Measurements from ENCODE around the gene P4HA1.

Gene P4HA1

GRCh38 chr10:73076360-73077183 is 20.1 kb downstream of the P4HA1 start:
- 85 to 90% methylated on average over 5 to 6 of the region's 6 CpGs for WGBS, 2 experiments
- no peaks in the 10 kb centered on the region for H3K9me3 ChIP-seq (ENCODE audit: control insufficient read depth, low read length)
- H3K4me1 ChIP-seq (ENCODE audit: control insufficient read depth, insufficient read depth, low read length): no peaks in the 10 kb centered on the region
- H3K27ac ChIP-seq (ENCODE audit: insufficient read depth, low read depth, low read length, poor library complexity, severe bottlenecking): no peak overlapping the region
- H3K4me3 ChIP-seq (ENCODE audit: insufficient read depth, low read depth, low read length): no peak overlapping the region
- H3K27me3 ChIP-seq (ENCODE audit: control insufficient read depth, insufficient read depth, low read length, poor library complexity, severe bottlenecking): no peaks in the 10 kb centered on the region
- H3K36me3 ChIP-seq (ENCODE audit: control insufficient read depth, insufficient read depth, low read length): no peaks in the 10 kb centered on the region

- Histone ChIP-seq H3K27me3 (ENCODE audit: control insufficient read depth, insufficient read depth, low read length, poor library complexity, severe bottlenecking) (no peaks in the 10 kb centered on the region), H3K27ac (ENCODE audit: insufficient read depth, low read depth, low read length, poor library complexity, severe bottlenecking) (no peak overlapping the region), H3K9me3 (ENCODE audit: control insufficient read depth, low read length) (no peaks in the 10 kb centered on the region), H3K36me3 (ENCODE audit: control insufficient read depth, insufficient read depth, low read length) (no peaks in the 10 kb centered on the region), H3K4me1 (ENCODE audit: control insufficient read depth, insufficient read depth, low read length) (no peaks in the 10 kb centered on the region), H3K4me3 (ENCODE audit: insufficient read depth, low read depth, low read length) (no peak overlapping the region)
- 100% methylated on average over 2 of the region's 3 CpGs; no CpG with 5 or more reads in 1 of the 2 experiments for WGBS, 2 experiments
These were observed 20.8 kb downstream of the P4HA1 start for GRCh38 chr10:73075829-73076228.

- no peaks in the 10 kb centered on the region for H3K9me3 ChIP-seq (ENCODE audit: control insufficient read depth, low read length)
- H3K27ac ChIP-seq (ENCODE audit: insufficient read depth, low read depth, low read length, poor library complexity, severe bottlenecking): no peak overlapping the region
- no peaks in the 10 kb centered on the region for H3K27me3 ChIP-seq (ENCODE audit: control insufficient read depth, insufficient read depth, low read length, poor library complexity, severe bottlenecking)
- H3K4me1 ChIP-seq (ENCODE audit: control insufficient read depth, insufficient read depth, low read length): no peaks in the 10 kb centered on the region
- no peak overlapping the region for H3K4me3 ChIP-seq (ENCODE audit: insufficient read depth, low read depth, low read length)
- no peaks in the 10 kb centered on the region for H3K36me3 ChIP-seq (ENCODE audit: control insufficient read depth, insufficient read depth, low read length)
These were observed 23.0 kb downstream of the P4HA1 start for GRCh38 chr10:73073627-73074026.

- Histone ChIP-seq H3K27me3 (ENCODE audit: control insufficient read depth, insufficient read depth, low read length, poor library complexity, severe bottlenecking) (no peaks in the 10 kb centered on the region), H3K27ac (ENCODE audit: insufficient read depth, low read depth, low read length, poor library complexity, severe bottlenecking) (no peak overlapping the region), H3K9me3 (ENCODE audit: control insufficient read depth, low read length) (no peaks in the 10 kb centered on the region), H3K36me3 (ENCODE audit: control insufficient read depth, insufficient read depth, low read length) (peaks cover 6% of the 10 kb centered on the region), H3K4me3 (ENCODE audit: insufficient read depth, low read depth, low read length) (no peak overlapping the region), H3K4me1 (ENCODE audit: control insufficient read depth, insufficient read depth, low read length) (no peaks in the 10 kb centered on the region)
- WGBS, 2 experiments: 100% methylated on average over 1 of the region's 1 CpG
These were observed 31.2 kb downstream of the P4HA1 start for GRCh38 chr10:73065441-73065840.

GRCh38 chr10:73061743-73062142 is 34.9 kb downstream of the P4HA1 start:
- Histone ChIP-seq H3K4me3 (ENCODE audit: insufficient read depth, low read depth, low read length) (no peak overlapping the region), H3K36me3 (ENCODE audit: control insufficient read depth, insufficient read depth, low read length) (peaks cover 6% of the 10 kb centered on the region), H3K4me1 (ENCODE audit: control insufficient read depth, insufficient read depth, low read length) (no peaks in the 10 kb centered on the region), H3K27me3 (ENCODE audit: control insufficient read depth, insufficient read depth, low read length, poor library complexity, severe bottlenecking) (no peaks in the 10 kb centered on the region), H3K27ac (ENCODE audit: insufficient read depth, low read depth, low read length, poor library complexity, severe bottlenecking) (no peak overlapping the region), H3K9me3 (ENCODE audit: control insufficient read depth, low read length) (no peaks in the 10 kb centered on the region)
- 82 to 95% methylated on average over 1 of the region's 1 CpG for WGBS, 2 experiments

- Histone ChIP-seq H3K4me1 (ENCODE audit: control insufficient read depth, insufficient read depth, low read length) (no peaks in the 10 kb centered on the region), H3K9me3 (ENCODE audit: control insufficient read depth, low read length) (no peaks in the 10 kb centered on the region), H3K36me3 (ENCODE audit: control insufficient read depth, insufficient read depth, low read length) (peaks cover 6% of the 10 kb centered on the region), H3K27me3 (ENCODE audit: control insufficient read depth, insufficient read depth, low read length, poor library complexity, severe bottlenecking) (no peaks in the 10 kb centered on the region), H3K27ac (ENCODE audit: insufficient read depth, low read depth, low read length, poor library complexity, severe bottlenecking) (no peak overlapping the region), H3K4me3 (ENCODE audit: insufficient read depth, low read depth, low read length) (no peak overlapping the region)
- 47 to 49% methylated on average over 5 of the region's 5 CpGs for WGBS, 2 experiments
These were observed 35.7 kb downstream of the P4HA1 start for GRCh38 chr10:73060738-73061635.

- 77 to 93% methylated on average over 1 of the region's 1 CpG for WGBS, 2 experiments
- Histone ChIP-seq H3K9me3 (ENCODE audit: control insufficient read depth, low read length) (no peaks in the 10 kb centered on the region), H3K36me3 (ENCODE audit: control insufficient read depth, insufficient read depth, low read length) (peaks cover 3% of the 10 kb centered on the region), H3K4me3 (ENCODE audit: insufficient read depth, low read depth, low read length) (no peak overlapping the region), H3K4me1 (ENCODE audit: control insufficient read depth, insufficient read depth, low read length) (no peaks in the 10 kb centered on the region), H3K27me3 (ENCODE audit: control insufficient read depth, insufficient read depth, low read length, poor library complexity, severe bottlenecking) (no peaks in the 10 kb centered on the region), H3K27ac (ENCODE audit: insufficient read depth, low read depth, low read length, poor library complexity, severe bottlenecking) (no peak overlapping the region)
These were observed 36.5 kb downstream of the P4HA1 start for GRCh38 chr10:73060173-73060572.

- 95 to 96% methylated on average over 6 of the region's 6 CpGs for WGBS, 2 experiments
- Histone ChIP-seq H3K27ac (ENCODE audit: insufficient read depth, low read depth, low read length, poor library complexity, severe bottlenecking) (no peak overlapping the region), H3K36me3 (ENCODE audit: control insufficient read depth, insufficient read depth, low read length) (peaks cover 3% of the 10 kb centered on the region)
These were observed 38.5 kb downstream of the P4HA1 start for GRCh38 chr10:73058057-73058591.

GRCh38 chr10:73054286-73054685 is 42.4 kb downstream of the P4HA1 start:
- no peaks in the 10 kb centered on the region for H3K4me1 ChIP-seq (ENCODE audit: control insufficient read depth, insufficient read depth, low read length)
- H3K36me3 ChIP-seq (ENCODE audit: control insufficient read depth, insufficient read depth, low read length): peaks cover 3% of the 10 kb centered on the region
- H3K9me3 ChIP-seq (ENCODE audit: control insufficient read depth, low read length): no peaks in the 10 kb centered on the region
- no peak overlapping the region for H3K27ac ChIP-seq (ENCODE audit: insufficient read depth, low read depth, low read length, poor library complexity, severe bottlenecking)
- no peaks in the 10 kb centered on the region for H3K27me3 ChIP-seq (ENCODE audit: control insufficient read depth, insufficient read depth, low read length, poor library complexity, severe bottlenecking)
- 79 to 95% methylated on average over 2 of the region's 2 CpGs for whole genome bisulfite sequencing, 2 experiments
- H3K4me3 ChIP-seq (ENCODE audit: insufficient read depth, low read depth, low read length): no peak overlapping the region

More at GRCh38 chr10:73058057-73058591, 38.5 kb downstream of the P4HA1 start:
- no peaks in the 10 kb centered on the region for H3K9me3 ChIP-seq (ENCODE audit: control insufficient read depth, low read length)
- H3K27me3 ChIP-seq (ENCODE audit: control insufficient read depth, insufficient read depth, low read length, poor library complexity, severe bottlenecking): no peaks in the 10 kb centered on the region
- no peak overlapping the region for H3K4me3 ChIP-seq (ENCODE audit: insufficient read depth, low read depth, low read length)
- no peaks in the 10 kb centered on the region for H3K4me1 ChIP-seq (ENCODE audit: control insufficient read depth, insufficient read depth, low read length)

GRCh38 chr10:73053275-73053674 is 43.4 kb downstream of the P4HA1 start:
- Histone ChIP-seq H3K36me3 (ENCODE audit: control insufficient read depth, insufficient read depth, low read length) (peaks cover 3% of the 10 kb centered on the region), H3K27me3 (ENCODE audit: control insufficient read depth, insufficient read depth, low read length, poor library complexity, severe bottlenecking) (no peaks in the 10 kb centered on the region), H3K27ac (ENCODE audit: insufficient read depth, low read depth, low read length, poor library complexity, severe bottlenecking) (no peak overlapping the region), H3K4me1 (ENCODE audit: control insufficient read depth, insufficient read depth, low read length) (no peaks in the 10 kb centered on the region), H3K4me3 (ENCODE audit: insufficient read depth, low read depth, low read length) (no peak overlapping the region), H3K9me3 (ENCODE audit: control insufficient read depth, low read length) (no peaks in the 10 kb centered on the region)
- WGBS, 2 experiments: 94 to 97% methylated on average over 3 to 4 of the region's 4 CpGs
